ENCODE data around the gene RHBDL2. TPM values are rescaled to one million over a fixed set of nuclear protein-coding genes. Genes with fewer than 3 reads are reported as not detected.

RHBDL2 gene
- total and polyA plus RNA-seq, 9 of the 15 experiments (the other 6 are each of a cell fraction or from before 2014, with no cell fraction given): not detected

- no peak; the same call in 1 of the 2 replicates for TF ChIP-seq AFF4 (CRISPR knock-in tag; IDR thresholded peaks at IDR 0.05)
- TF ChIP-seq KAT8 (IDR thresholded peaks at IDR 0.05; ENCODE audit: low read depth): no peak
- no peak for TF ChIP-seq ADNP (tag; IDR thresholded peaks at IDR 0.05)
- no peak for TF ChIP-seq RFX5 (IDR thresholded peaks at IDR 0.05; ENCODE audit: low read depth, low read length)
- no peak for TF ChIP-seq E2F5 (CRISPR knock-in tag; IDR thresholded peaks at IDR 0.05)
- TF ChIP-seq ZNF449 (CRISPR knock-in tag; IDR thresholded peaks at IDR 0.05): no peak
- no peak for TF ChIP-seq ZNF518B (CRISPR knock-in tag; IDR thresholded peaks at IDR 0.05)
- no peak for TF ChIP-seq GATA2 (CRISPR knock-in tag; IDR thresholded peaks at IDR 0.05)
- no peak for TF ChIP-seq PTTG1 (tag; IDR thresholded peaks at IDR 0.05; ENCODE audit: low read depth)
- 0 out of 2 replicates have a peak, but pooled peaks have one; percentile 13 for TF ChIP-seq CEBPG (CRISPR knock-in tag; IDR thresholded peaks at IDR 0.05)
- TF ChIP-seq CEBPG (tag; conservative IDR thresholded peaks at IDR 0.05 in 1 of 2, IDR thresholded peaks at IDR 0.05 in 1 of 2): no peak
- TF ChIP-seq ZBTB43 (CRISPR knock-in tag; IDR thresholded peaks at IDR 0.05): 0 out of 2 replicates have a peak, but pooled peaks have one; percentile 56
- no peak for TF ChIP-seq FOXA1 (IDR thresholded peaks at IDR 0.05; ENCODE audit: borderline replicate concordance)
- peak; percentile 23 to 81; a peak in 2 of 4 replicates for TF ChIP-seq FOXK2 (conservative IDR thresholded peaks at IDR 0.05 in 1 of 2, IDR thresholded peaks at IDR 0.05 in 1 of 2; ENCODE audit: low read depth in 2 of 2)
- no peak for TF ChIP-seq HNRNPL (IDR thresholded peaks at IDR 0.05; ENCODE audit: low read depth, low read length)
Measured at GRCh38 chr1:38859561-38860453, 81.8 kb downstream of the RHBDL2 start, which contains the start of gene RRAGC (continued).

All from K562 (cell line).